GM12878 (cell line): ENCODE data around the gene NOS3. TPM values are rescaled to one million over a fixed set of nuclear protein-coding genes. Genes with fewer than 3 reads are reported as not detected.

ENCODE experiments used
- ATAC-seq: fragments of 200-7000 bp; cut with Tn5 transposase; 3 replicates; pipeline ENCODE4 v1.9.1; 2020; ENCODE audit warnings: mild to moderate bottlenecking, moderate library complexity
- BruUV-seq: library from RNA; stranded (reverse); fragments of 400-500 nt; replicated peaks from 2 replicates; lab custom pipeline; 2021; lab: Mats Ljungman, UMichigan
- CTCF ChIA-PET: fragments of 300-600 bp; sonication (Branson Sonifier 250); formaldehyde crosslinking; extraction: SDS; loops from one replicate; lab custom pipeline; 2021; ENCODE audit warnings: inconsistent platforms; lab: Yijun Ruan, JAX
- POLR2A ChIA-PET: fragments of 350-600 bp; formaldehyde crosslinking; extraction: SDS; loops from one replicate; lab custom pipeline; 2021; ENCODE audit warnings: inconsistent platforms; lab: Charles Lee
- RAD21 ChIA-PET: fragments of 300-600 bp; sonication (Branson Sonifier 250); formaldehyde crosslinking; loops from one replicate; lab custom pipeline; 2023; ENCODE audit warnings: antibody characterized with exemption; ENCODE audit not compliant: unreplicated experiment; lab: Charles Lee
- SMC1A ChIA-PET: fragments of 300-600 bp; sonication (Branson Sonifier 250); formaldehyde crosslinking; loops from one replicate; lab custom pipeline; 2023; ENCODE audit not compliant: unreplicated experiment, uncharacterized antibody; lab: Charles Lee
- DNase-seq: peaks from one replicate; pipeline ENCODE4 v3.0.0-alpha.2; 2011; ENCODE audit warnings: low read depth, low spot score
- FAIRE-seq: peaks from 3 replicates; lab custom pipeline; 2011; peaks lifted over from hg19 to GRCh38; lab: Jason Lieb, UNC
- H2AFZ ChIP-seq: 2 replicates; pipeline ENCODE4 v1.6.0; 2011; ENCODE audit warnings: low read depth, low read length, control low read depth; ENCODE audit not compliant: control insufficient read depth
- H3K27ac ChIP-seq: 2 replicates; pipeline ENCODE4 v1.5.1; 2011; ENCODE audit warnings: control low read depth; ENCODE audit not compliant: control insufficient read depth, insufficient read depth
- H3K27me3 ChIP-seq, 2 experiments: replicated peaks in 1 of 2; 2 replicates each; pipeline versions ENCODE4 v1.6.0 to v1.6.1; 2011; ENCODE audit warnings: low read length in 1 of 2; ENCODE audit not compliant: control insufficient read depth in 2 of 2, insufficient read depth in 2 of 2
- H3K36me3 ChIP-seq, 2 experiments: 2 replicates each; pipeline ENCODE4 v1.5.1; 2011; ENCODE audit warnings: low read length in 1 of 2; ENCODE audit not compliant: control insufficient read depth in 2 of 2, insufficient read depth in 2 of 2
- H3K4me1 ChIP-seq: 2 replicates; pipeline ENCODE4 v1.6.1; 2011; ENCODE audit warnings: mild to moderate bottlenecking, low read length, moderate library complexity, mixed read lengths; ENCODE audit not compliant: control insufficient read depth, insufficient read depth
- H3K4me2 ChIP-seq: 2 replicates; pipeline ENCODE4 v1.6.0; 2011; ENCODE audit warnings: control low read depth; ENCODE audit not compliant: control insufficient read depth, insufficient read depth
- H3K4me3 ChIP-seq: fragments of 200-600 bp; sonication (generic); 2 replicates; pipeline ENCODE4 v1.5.1; 2016
- H3K79me2 ChIP-seq: 2 replicates; pipeline ENCODE4 v1.6.0; 2011; ENCODE audit warnings: low read length; ENCODE audit not compliant: control insufficient read depth, insufficient read depth
- H3K9ac ChIP-seq: 2 replicates; pipeline ENCODE4 v1.8.0; 2011; ENCODE audit warnings: low read length, control low read depth, mixed read lengths; ENCODE audit not compliant: control insufficient read depth, insufficient read depth
- H3K9me3 ChIP-seq: replicated peaks from 3 replicates; pipeline ENCODE4 v1.5.1; 2011; ENCODE audit warnings: mild to moderate bottlenecking, low read length; ENCODE audit not compliant: control insufficient read depth, insufficient read depth
- H4K20me1 ChIP-seq: 2 replicates; pipeline ENCODE4 v1.6.0; 2011; ENCODE audit not compliant: control insufficient read depth, insufficient read depth
- TCF7 ChIP-seq: IDR thresholded peaks from 2 replicates; pipeline ENCODE4 v1.6.1; 2014; ENCODE audit warnings: antibody characterized with exemption, borderline replicate concordance
- WGBS: methylation state at CpG from one replicate; pipeline ENCODE4 v1.1.6; 2016; ENCODE audit warnings: low lambda C conversion rate; ENCODE audit not compliant: insufficient replicate concordance, insufficient coverage; ENCODE audit errors: missing lambda C conversion rate; 5-methylcytosine and 5-hydroxymethylcytosine counted together
- in situ Hi-C: fragments of 300-500 bp; cut with MboI; formaldehyde crosslinking; loops from 9 replicates; pipeline ENCODE4 v1.14.3; 2018; ENCODE audit warnings: mixed read lengths
- intact Hi-C: fragments of 100-400 bp; cut with micrococcal nuclease; formaldehyde crosslinking; loops from one replicate; pipeline ENCODE4 v1.14.2; 2022; ENCODE audit not compliant: unreplicated experiment
- polyA plus RNA-seq, 11 experiments: library from polyadenylated mRNA; depleted of rRNA in 4 of 11; unstranded in 6 of 11; stranded (reverse) in 5 of 11; fragments of >200 nt; fragmentation: Nextera tagmentation in 4 of 11; fragmentation: Illumina TruSeq in 1 of 11; extraction: Ambion mirVana in 4 of 11; extraction: Trizol in 1 of 11; gene quantifications; 1 replicate in 1 of 11; 2 replicates in 10 of 11; pipeline versions ENCODE4 v1.2.1 to v1.2.3, GENCODE V29; 2011 to 2016; ENCODE audit warnings: inconsistent platforms in 2 of 11, missing spikeins in 2 of 11, low read depth in 1 of 11
- total RNA-seq, 4 experiments: library from RNA; depleted of rRNA in 3 of 4; stranded (reverse); fragments of >200 nt in 3 of 4; fragmentation: Illumina TruSeq in 1 of 4; extraction: Trizol in 1 of 4; gene quantifications; 2 replicates each; pipeline versions ENCODE4 v1.2.1 to v1.2.3, GENCODE V29; 2013 to 2021
- TF ChIP-seq, protein P1 (sequence below): fragments of 450-650 bp; conservative IDR thresholded peaks from 2 replicates; pipeline ENCODE4 v1.6.1; 2017; ENCODE audit warnings: mild to moderate bottlenecking, moderate library complexity

Gene NOS3
- total and polyA plus RNA-seq, 10 of the 15 experiments (the other 5 are each of a cell fraction or from before 2014, with no cell fraction given) = 0.06 to 0.92 (median 0.30) TPM; not detected in 3

DNA sequence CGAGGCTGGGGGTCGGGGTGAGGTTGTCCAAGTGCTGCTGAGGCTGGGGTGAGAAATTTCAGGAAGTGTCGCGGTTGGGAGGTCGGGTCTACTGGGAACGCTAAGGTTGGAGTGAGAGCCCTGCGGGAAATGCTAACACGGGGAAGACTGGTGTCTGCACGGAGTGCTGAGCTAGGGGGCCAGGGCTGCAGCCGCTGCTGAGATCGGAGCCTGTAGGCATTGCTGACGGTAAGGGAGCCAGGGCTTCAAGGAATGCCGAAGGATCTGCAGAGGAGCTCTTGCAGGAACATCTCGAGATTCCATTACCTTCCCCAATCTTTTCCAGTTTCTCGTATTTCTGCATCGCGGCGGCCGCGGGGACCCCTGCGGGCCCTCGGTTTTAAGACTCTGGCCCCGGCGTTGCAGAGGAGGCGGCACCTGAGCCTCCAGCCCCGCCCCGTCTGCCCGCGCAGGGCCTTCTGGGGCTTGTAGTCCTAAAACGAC, 66.7 kb downstream of the NOS3 start, which contains the start of gene CDK5:
Gene CDK5 (minus strand): TSS at position 392 of the 483 bp plus-strand sequence. CDS start 49 bp downstream, at position 343.
- ChIA-PET SMC1A (no interaction called here), RAD21 (no interaction called here), CTCF (interaction anchor here (1.0 kb wide), 1 partner anchor 29 kb away, joined by 3 read pairs; the partner anchor contains the start of gene ABCB8)
- Histone ChIP-seq H2AFZ (peak within 1 kb of the TSS; percentile 94), H4K20me1 (no peaks in the 10 kb centered on the region), H3K9me3 (no peaks in the 10 kb centered on the region), H3K4me3 (peak within 1 kb of the TSS; percentile 99), H3K4me1 (peaks cover 24% of the 10 kb centered on the region), H3K27ac (peak within 1 kb of the TSS; percentile 88), H3K79me2 (peaks cover 21% of the 10 kb centered on the region)
- DNase-seq = no peak
- in situ Hi-C loops = no loop called here
- TF ChIP-seq TCF7 = no peak
- TF ChIP-seq, protein P1, sequence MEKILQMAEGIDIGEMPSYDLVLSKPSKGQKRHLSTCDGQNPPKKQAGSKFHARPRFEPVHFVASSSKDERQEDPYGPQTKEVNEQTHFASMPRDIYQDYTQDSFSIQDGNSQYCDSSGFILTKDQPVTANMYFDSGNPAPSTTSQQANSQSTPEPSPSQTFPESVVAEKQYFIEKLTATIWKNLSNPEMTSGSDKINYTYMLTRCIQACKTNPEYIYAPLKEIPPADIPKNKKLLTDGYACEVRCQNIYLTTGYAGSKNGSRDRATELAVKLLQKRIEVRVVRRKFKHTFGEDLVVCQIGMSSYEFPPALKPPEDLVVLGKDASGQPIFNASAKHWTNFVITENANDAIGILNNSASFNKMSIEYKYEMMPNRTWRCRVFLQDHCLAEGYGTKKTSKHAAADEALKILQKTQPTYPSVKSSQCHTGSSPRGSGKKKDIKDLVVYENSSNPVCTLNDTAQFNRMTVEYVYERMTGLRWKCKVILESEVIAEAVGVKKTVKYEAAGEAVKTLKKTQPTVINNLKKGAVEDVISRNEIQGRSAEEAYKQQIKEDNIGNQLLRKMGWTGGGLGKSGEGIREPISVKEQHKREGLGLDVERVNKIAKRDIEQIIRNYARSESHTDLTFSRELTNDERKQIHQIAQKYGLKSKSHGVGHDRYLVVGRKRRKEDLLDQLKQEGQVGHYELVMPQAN = peak; percentile 30; the same call in 1 of the 2 replicates
- TF ChIP-seq, all 136 proteins: peak for 1
- BruUV-seq = no TSS peak
- H3K27me3 ChIP-seq = no peaks in the 10 kb centered on the region
- peak within 1 kb of the TSS; percentile 86 for H3K9ac ChIP-seq
- peak within 1 kb of the TSS; percentile 98 for H3K4me2 ChIP-seq
- H3K36me3 ChIP-seq = no peaks in the 10 kb centered on the region
- POLR2A ChIA-PET = interaction anchor here (1.3 kb wide), 1 partner anchor 28 kb away, joined by 7 read pairs; the partner anchor contains the start of gene AGAP3
- FAIRE-seq = no peak
- intact Hi-C loops = no loop called here
- peak; percentile 9 for ATAC-seq
- WGBS = under 1% methylated on average over 30 of the region's 30 CpGs
